ENCODE results near the gene AKAP5. TPM values are rescaled to one million over a fixed set of nuclear protein-coding genes. Genes with fewer than 3 reads are reported as not detected.

AKAP5 gene
- total and polyA plus RNA-seq, 2 experiments from 2014 or later: 0.08 to 0.22 TPM

- Histone ChIP-seq H3K4me2 (ENCODE audit: unreplicated experiment) (no peak overlapping the region), H3K9me2 (ENCODE audit: insufficient read depth) (no peaks in the 10 kb centered on the region), H3K27ac (no peak overlapping the region), H3K9ac (no peak overlapping the region), H3K79me2 (ENCODE audit: insufficient read depth) (no peaks in the 10 kb centered on the region), H3K27me3 (replicated peaks; ENCODE audit: insufficient read depth) (no peaks in the 10 kb centered on the region), H3K9me3 (ENCODE audit: low read depth) (no peaks in the 10 kb centered on the region), H4K20me1 (ENCODE audit: insufficient read depth) (no peaks in the 10 kb centered on the region), H3K36me3 (ENCODE audit: low read depth) (peaks cover 20% of the 10 kb centered on the region; the same call in 1 of the 2 replicates), H3F3A (ENCODE audit: insufficient read depth) (peaks cover 2% of the 10 kb centered on the region; the same call in 1 of the 2 replicates), H3K4me1 (ENCODE audit: insufficient read depth) (peaks cover 16% of the 10 kb centered on the region), H2AFZ (no peak overlapping the region), H3K4me3 (no peak overlapping the region)
- in situ Hi-C loops (cut with MboI): no loop called here
- no peak for DNase-seq
- WGBS, 2 experiments (ENCODE audit: low coverage in 1 of 2, low lambda C conversion rate in 2 of 2, missing lambda C conversion rate in 2 of 2): 89 to 95% methylated on average over 7 of the region's 7 CpGs
- TF ChIP-seq EZH2phosphoT487 (IDR thresholded peaks at IDR 0.05; ENCODE audit: insufficient read depth, low read depth) (no peak), EZH2 (IDR thresholded peaks at IDR 0.05; ENCODE audit: insufficient read depth, poor library complexity, severe bottlenecking) (no peak)
Measured at GRCh38 chr14:64419003-64419402, 46.3 kb upstream of the AKAP5 start.

DNA sequence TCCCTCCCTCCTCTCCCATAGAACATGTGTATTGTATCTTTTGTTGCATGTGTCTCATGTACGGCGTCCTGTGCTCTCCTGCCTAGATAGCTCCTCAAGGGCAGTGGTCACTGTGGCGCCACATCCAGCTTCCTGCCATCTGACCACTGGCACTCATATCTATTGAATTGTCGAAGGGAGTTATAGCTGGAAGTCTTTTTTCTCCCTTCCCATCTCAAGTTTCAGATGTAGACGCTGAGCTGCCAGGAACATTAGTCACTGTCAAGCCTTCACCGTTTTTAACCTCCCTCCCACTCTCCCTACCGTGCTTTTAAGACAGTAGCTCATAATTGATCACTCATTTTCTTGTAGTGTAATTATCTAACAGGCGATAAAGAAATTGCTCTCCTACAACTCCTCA lies 44.1 kb upstream of the AKAP5 start:
- peaks cover 16% of the 10 kb centered on the region; the same call in 1 of the 2 replicates for H3K36me3 ChIP-seq (ENCODE audit: low read depth)
- no peaks in the 10 kb centered on the region for H3K9me2 ChIP-seq (ENCODE audit: insufficient read depth)
- H2AFZ ChIP-seq: no peak overlapping the region
- no peaks in the 10 kb centered on the region for H3K27me3 ChIP-seq (replicated peaks; ENCODE audit: insufficient read depth)
- peaks cover 20% of the 10 kb centered on the region for H3K4me1 ChIP-seq (ENCODE audit: insufficient read depth)
- peaks cover 5% of the 10 kb centered on the region; the same call in 1 of the 2 replicates for H3F3A ChIP-seq (ENCODE audit: insufficient read depth)
- H3K79me2 ChIP-seq (ENCODE audit: insufficient read depth): no peaks in the 10 kb centered on the region
- TF ChIP-seq EZH2phosphoT487 (IDR thresholded peaks at IDR 0.05; ENCODE audit: insufficient read depth, low read depth) (no peak), EZH2 (IDR thresholded peaks at IDR 0.05; ENCODE audit: insufficient read depth, poor library complexity, severe bottlenecking) (no peak)
- H3K4me2 ChIP-seq (ENCODE audit: unreplicated experiment): no peak overlapping the region
- no peak overlapping the region for H3K4me3 ChIP-seq
- no peak overlapping the region for H3K27ac ChIP-seq
- H4K20me1 ChIP-seq (ENCODE audit: insufficient read depth): no peaks in the 10 kb centered on the region
- H3K9ac ChIP-seq: no peak overlapping the region
- in situ Hi-C loops (cut with MboI): no loop called here
- 41 to 49% methylated on average over 8 of the region's 8 CpGs for WGBS, 2 experiments (ENCODE audit: low coverage in 1 of 2, low lambda C conversion rate in 2 of 2, missing lambda C conversion rate in 2 of 2)
- H3K9me3 ChIP-seq (ENCODE audit: low read depth): no peaks in the 10 kb centered on the region
- peak; percentile 76 for DNase-seq

DNA sequence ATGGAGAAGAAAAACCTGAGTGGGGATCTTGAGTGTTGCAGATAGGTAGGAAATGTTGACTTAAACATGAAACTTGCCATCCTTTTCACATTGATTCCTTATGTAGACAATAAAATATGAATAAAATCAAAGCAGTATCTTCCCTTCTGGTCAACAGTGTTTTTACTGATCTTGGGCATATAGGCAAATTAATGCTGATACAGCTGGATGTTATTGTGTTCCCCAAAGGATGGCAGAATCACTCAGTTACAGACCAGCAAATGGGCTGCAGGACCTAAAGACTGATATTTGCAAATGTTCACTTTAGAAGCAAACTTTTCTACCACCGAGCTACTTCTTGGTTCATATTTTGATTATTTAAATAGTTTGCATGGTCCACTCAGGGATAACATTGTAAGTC lies 43.3 kb upstream of the AKAP5 start:
- Histone ChIP-seq H3K9me3 (ENCODE audit: low read depth) (no peaks in the 10 kb centered on the region), H3K4me2 (ENCODE audit: unreplicated experiment) (no peak overlapping the region), H3K9me2 (ENCODE audit: insufficient read depth) (no peaks in the 10 kb centered on the region), H3K27ac (no peak overlapping the region), H2AFZ (no peak overlapping the region), H3K79me2 (ENCODE audit: insufficient read depth) (no peaks in the 10 kb centered on the region), H3K36me3 (ENCODE audit: low read depth) (peaks cover 19% of the 10 kb centered on the region; the same call in 1 of the 2 replicates), H3F3A (ENCODE audit: insufficient read depth) (peaks cover 5% of the 10 kb centered on the region; the same call in 1 of the 2 replicates), H3K9ac (no peak overlapping the region), H3K4me1 (ENCODE audit: insufficient read depth) (peaks cover 15% of the 10 kb centered on the region), H3K4me3 (no peak overlapping the region), H3K27me3 (replicated peaks; ENCODE audit: insufficient read depth) (no peaks in the 10 kb centered on the region), H4K20me1 (ENCODE audit: insufficient read depth) (no peaks in the 10 kb centered on the region)
- no peak for DNase-seq
- in situ Hi-C loops (cut with MboI): no loop called here
- 92 to 96% methylated on average over 1 of the region's 1 CpG for WGBS, 2 experiments (ENCODE audit: low coverage in 1 of 2, low lambda C conversion rate in 2 of 2, missing lambda C conversion rate in 2 of 2)
- TF ChIP-seq EZH2phosphoT487 (IDR thresholded peaks at IDR 0.05; ENCODE audit: insufficient read depth, low read depth): no peak
- no peak for TF ChIP-seq EZH2 (IDR thresholded peaks at IDR 0.05; ENCODE audit: insufficient read depth, poor library complexity, severe bottlenecking)

DNA sequence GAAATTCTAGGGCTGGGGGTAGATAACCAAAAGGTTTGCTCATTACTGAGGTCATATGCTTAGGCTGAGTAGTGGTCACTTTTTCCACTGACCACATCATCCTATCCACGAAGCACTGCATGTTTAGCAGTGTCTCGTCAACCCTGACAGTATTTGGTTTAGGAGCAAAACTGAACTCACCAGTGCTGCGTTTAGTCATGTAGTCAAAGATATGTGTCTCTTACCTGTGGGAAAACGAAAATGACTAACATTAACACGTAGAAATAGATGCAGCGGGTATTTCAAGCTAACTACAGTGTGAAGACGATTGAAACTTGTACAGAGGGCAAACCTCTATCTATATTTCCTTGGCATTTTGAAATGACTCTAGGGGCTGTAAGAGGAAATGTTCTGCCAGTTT lies 42.5 kb upstream of the AKAP5 start:
- H3K27me3 ChIP-seq (replicated peaks; ENCODE audit: insufficient read depth): no peaks in the 10 kb centered on the region
- no peaks in the 10 kb centered on the region for H4K20me1 ChIP-seq (ENCODE audit: insufficient read depth)
- H2AFZ ChIP-seq: no peak overlapping the region
- no peaks in the 10 kb centered on the region for H3K79me2 ChIP-seq (ENCODE audit: insufficient read depth)
- DNase-seq: no peak
- no peak overlapping the region for H3K4me3 ChIP-seq
- H3K27ac ChIP-seq: no peak overlapping the region
- H3K9ac ChIP-seq: no peak overlapping the region
- peaks cover 12% of the 10 kb centered on the region for H3K4me1 ChIP-seq (ENCODE audit: insufficient read depth)
- in situ Hi-C loops (cut with MboI): no loop called here
- no peaks in the 10 kb centered on the region for H3K9me2 ChIP-seq (ENCODE audit: insufficient read depth)
- H3K36me3 ChIP-seq (ENCODE audit: low read depth): peaks cover 22% of the 10 kb centered on the region
- H3K9me3 ChIP-seq (ENCODE audit: low read depth): no peaks in the 10 kb centered on the region
- H3K4me2 ChIP-seq (ENCODE audit: unreplicated experiment): no peak overlapping the region
- H3F3A ChIP-seq (ENCODE audit: insufficient read depth): peaks cover 5% of the 10 kb centered on the region; the same call in 1 of the 2 replicates
- 95 to 98% methylated on average over 7 of the region's 7 CpGs for WGBS, 2 experiments (ENCODE audit: low coverage in 1 of 2, low lambda C conversion rate in 2 of 2, missing lambda C conversion rate in 2 of 2)
- TF ChIP-seq EZH2phosphoT487 (IDR thresholded peaks at IDR 0.05; ENCODE audit: insufficient read depth, low read depth): no peak
- no peak for TF ChIP-seq EZH2 (IDR thresholded peaks at IDR 0.05; ENCODE audit: insufficient read depth, poor library complexity, severe bottlenecking)

DNA sequence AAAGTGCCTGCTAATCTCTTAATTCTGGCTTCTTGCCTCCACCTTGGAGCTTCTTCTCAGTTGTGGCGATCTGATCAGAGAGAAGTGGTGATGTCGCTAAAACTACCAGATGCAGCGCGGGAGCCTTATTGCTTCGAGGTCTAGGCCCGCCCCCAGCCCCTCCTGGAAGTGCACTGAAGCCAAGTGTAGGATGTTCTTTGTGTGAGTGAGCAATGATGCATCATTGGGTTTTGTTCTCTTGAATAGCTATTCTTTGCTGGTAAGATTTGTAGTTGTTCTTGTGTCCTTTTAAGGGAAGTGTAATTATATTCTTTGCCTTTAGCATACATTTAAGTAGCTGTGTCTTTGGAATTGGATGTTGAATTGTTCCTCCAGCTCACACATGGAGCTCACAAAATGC lies 41.3 kb upstream of the AKAP5 start:
- Histone ChIP-seq H3K9me2 (ENCODE audit: insufficient read depth) (no peaks in the 10 kb centered on the region), H2AFZ (no peak overlapping the region), H3K27me3 (replicated peaks; ENCODE audit: insufficient read depth) (no peaks in the 10 kb centered on the region), H4K20me1 (ENCODE audit: insufficient read depth) (no peaks in the 10 kb centered on the region), H3K4me3 (no peak overlapping the region), H3K79me2 (ENCODE audit: insufficient read depth) (no peaks in the 10 kb centered on the region), H3K36me3 (ENCODE audit: low read depth) (peaks cover 22% of the 10 kb centered on the region), H3K27ac (no peak overlapping the region), H3K4me1 (ENCODE audit: insufficient read depth) (peaks cover 12% of the 10 kb centered on the region), H3K4me2 (ENCODE audit: unreplicated experiment) (no peak overlapping the region), H3K9me3 (ENCODE audit: low read depth) (no peaks in the 10 kb centered on the region), H3K9ac (no peak overlapping the region), H3F3A (ENCODE audit: insufficient read depth) (peaks cover 5% of the 10 kb centered on the region; the same call in 1 of the 2 replicates)
- TF ChIP-seq EZH2 (IDR thresholded peaks at IDR 0.05; ENCODE audit: insufficient read depth, poor library complexity, severe bottlenecking): no peak
- TF ChIP-seq EZH2phosphoT487 (IDR thresholded peaks at IDR 0.05; ENCODE audit: insufficient read depth, low read depth): no peak
- in situ Hi-C loops (cut with MboI): no loop called here
- peak; percentile 46 for DNase-seq
- WGBS, 2 experiments (ENCODE audit: low coverage in 1 of 2, low lambda C conversion rate in 2 of 2, missing lambda C conversion rate in 2 of 2): 91 to 92% methylated on average over 6 of the region's 6 CpGs
